VCaP (cell line): ENCODE data around the gene GPR158.

Source experiments
- H3K27ac ChIP-seq: fragments of 450-650 bp; 2 replicates; pipeline ENCODE4 v1.5.1; 2017
- TF ChIP-seq, protein P1 (sequence below): fragments of 450-650 bp; conservative IDR thresholded peaks from 2 replicates; pipeline ENCODE4 v1.5.1; 2017; ENCODE audit warnings: mild to moderate bottlenecking, moderate library complexity

GPR158 gene

DNA sequence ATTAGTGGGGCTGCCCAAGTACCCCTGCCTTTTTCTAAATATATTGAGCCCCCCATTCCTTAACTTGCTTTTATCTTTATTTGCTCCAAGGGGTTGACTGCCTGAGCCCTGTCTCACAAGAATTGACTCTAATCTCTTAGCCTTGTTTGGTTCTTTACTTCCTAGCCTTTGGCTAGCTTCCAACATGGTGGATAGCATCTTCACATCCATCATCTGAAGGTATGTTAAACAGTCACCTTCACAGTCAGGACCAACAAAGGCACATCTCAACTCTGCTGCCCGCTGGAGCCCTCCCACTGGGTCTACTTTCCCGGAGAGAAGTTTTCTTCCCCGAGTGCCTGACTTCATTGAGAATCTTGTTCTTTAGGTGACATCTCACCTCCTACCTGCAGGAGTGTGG lies 329.5 kb downstream of the GPR158 start:
- TF ChIP-seq, protein P1, sequence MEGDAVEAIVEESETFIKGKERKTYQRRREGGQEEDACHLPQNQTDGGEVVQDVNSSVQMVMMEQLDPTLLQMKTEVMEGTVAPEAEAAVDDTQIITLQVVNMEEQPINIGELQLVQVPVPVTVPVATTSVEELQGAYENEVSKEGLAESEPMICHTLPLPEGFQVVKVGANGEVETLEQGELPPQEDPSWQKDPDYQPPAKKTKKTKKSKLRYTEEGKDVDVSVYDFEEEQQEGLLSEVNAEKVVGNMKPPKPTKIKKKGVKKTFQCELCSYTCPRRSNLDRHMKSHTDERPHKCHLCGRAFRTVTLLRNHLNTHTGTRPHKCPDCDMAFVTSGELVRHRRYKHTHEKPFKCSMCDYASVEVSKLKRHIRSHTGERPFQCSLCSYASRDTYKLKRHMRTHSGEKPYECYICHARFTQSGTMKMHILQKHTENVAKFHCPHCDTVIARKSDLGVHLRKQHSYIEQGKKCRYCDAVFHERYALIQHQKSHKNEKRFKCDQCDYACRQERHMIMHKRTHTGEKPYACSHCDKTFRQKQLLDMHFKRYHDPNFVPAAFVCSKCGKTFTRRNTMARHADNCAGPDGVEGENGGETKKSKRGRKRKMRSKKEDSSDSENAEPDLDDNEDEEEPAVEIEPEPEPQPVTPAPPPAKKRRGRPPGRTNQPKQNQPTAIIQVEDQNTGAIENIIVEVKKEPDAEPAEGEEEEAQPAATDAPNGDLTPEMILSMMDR = no peak
- no peak overlapping the region for H3K27ac ChIP-seq

DNA sequence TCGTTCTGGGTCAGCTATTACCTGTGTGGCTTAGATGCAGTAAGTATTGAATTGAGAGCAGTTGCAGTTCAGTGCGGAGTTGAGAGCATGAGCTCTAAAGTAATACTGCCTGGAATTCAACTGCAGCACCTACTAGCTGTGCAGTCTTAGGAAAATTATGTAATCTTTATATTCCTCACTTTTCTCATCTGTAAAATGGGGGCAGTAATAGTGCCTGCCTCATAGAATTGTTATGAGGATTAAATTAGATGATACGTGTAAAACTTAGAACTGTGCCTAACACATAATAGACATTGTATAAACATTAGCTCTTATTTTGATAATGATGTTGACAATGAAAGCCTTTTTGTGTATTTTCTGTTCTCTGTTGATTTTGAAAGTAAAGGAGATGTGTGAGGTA lies 330.0 kb downstream of the GPR158 start:
- no peak overlapping the region for H3K27ac ChIP-seq
- TF ChIP-seq, protein P1 = no peak

DNA sequence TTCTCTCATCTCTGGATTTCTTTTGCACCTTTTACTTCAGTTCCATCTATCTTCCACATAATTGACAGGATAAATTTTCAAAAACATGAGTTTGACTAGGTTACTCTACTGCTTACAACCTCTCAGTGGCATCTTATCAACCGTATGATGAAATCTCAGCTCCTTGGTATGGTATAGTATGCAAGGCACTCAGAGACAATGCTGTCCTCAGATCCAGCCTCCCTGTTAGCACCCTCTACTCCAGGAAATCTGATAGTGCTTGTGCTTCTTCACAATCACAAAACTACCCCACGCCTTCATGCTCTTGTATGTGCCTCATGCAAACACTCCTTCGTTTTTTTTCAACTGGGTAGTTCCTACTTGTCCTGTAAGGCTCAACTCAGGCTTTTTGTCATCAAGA lies 330.7 kb downstream of the GPR158 start:
- H3K27ac ChIP-seq = no peak overlapping the region
- TF ChIP-seq, protein P1 = no peak

DNA sequence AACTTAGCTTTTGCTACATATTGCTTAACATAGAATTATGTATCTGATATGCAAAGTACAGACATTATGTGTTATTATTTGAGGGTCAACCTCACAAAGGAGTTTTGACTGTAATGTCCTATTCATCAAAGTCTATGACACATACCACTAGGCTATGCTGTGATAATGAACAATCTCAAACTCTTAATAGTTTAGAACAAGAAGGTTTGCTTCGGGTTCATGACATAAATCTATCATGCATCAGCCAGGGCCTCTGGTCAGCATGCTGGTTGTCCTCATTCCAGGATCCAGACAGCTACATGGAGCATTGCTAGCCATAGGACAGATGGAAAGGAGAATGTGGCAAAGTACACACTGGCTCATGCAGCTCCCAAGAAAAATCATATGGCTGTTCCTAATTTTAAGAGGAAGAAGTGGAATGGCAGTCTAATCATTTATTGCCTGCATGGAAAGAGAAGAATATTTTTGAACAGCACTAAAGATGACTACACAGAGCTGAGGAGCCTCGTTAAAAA lies 332.1 kb downstream of the GPR158 start:
- H3K27ac ChIP-seq = no peak overlapping the region
- TF ChIP-seq, protein P1 = no peak

DNA sequence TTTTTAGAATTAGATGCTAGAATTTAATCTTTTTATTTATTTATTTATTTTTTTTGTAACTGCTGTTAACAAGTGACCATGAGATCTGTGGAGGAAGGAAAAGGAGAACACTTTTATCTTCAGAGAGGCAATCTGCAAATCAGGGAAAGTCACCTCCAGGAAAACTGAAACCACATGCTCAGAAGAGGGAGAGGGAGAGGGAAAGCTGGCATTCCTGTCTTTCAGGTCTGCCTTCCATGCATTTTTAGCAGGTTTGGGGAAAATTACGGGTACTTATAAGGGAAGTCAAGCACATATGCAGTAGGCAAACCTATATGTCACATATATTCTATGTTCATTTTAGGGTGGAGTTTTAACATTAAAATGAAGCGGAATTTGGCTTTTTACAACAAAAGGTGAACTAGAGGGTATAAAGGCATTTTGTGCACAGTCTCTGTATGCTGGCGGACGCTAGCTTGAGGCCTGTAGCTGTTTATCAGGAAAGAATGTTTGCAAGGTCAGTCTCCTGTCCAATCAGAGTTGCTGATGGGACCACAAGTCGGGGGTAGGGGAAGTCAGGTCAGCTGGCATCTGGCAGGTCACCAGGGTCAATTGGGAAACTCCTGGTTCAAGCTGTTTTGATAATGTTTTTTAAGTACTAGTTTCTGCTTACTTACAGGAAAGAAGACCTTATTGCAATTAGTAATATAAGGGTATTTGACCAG lies 333.5 kb downstream of the GPR158 start:
- TF ChIP-seq, protein P1 = no peak
- H3K27ac ChIP-seq = peak overlapping the region; percentile 14; the same call in 1 of the 2 replicates

DNA sequence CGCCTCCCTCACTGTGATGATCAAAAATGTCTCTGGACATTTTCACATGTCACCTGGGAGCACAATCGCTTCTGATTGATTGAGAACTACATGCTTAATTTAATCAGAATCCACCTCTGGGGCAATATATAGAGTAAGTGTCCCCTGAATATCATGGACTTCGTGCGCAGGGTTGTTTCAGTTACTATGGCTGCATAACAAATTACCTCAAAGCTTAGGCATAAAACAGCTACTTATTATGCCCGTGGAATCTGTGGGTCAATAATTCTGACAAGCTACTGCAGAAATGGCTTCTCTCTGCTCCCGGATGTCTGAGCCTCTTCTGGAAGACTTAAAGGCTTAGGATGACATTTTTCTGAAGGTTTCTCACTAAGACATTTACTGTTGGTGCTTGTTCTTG lies 334.4 kb downstream of the GPR158 start:
- H3K27ac ChIP-seq = no peak overlapping the region
- TF ChIP-seq, protein P1 = no peak

DNA sequence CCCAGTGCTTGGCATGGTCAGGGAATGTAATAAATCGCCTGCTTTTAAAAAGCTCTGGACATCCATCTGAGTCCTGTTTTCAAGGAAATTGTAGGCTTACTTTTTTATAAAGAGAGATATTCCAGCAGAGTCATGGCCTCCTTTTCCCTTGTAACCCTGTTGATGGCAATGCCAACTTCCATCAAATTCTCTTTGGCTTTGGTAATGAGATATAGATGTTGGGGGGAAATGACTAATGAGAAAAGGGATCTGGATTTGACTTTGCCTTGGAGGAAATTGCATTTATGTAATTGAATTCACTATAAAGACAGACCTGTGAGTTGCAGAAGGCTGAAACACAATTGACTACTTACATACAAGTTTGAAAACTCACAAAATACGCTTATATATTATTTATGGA lies 347.5 kb downstream of the GPR158 start:
- H3K27ac ChIP-seq = no peak overlapping the region

More for the DNA sequence above, 347.5 kb downstream of the GPR158 start:
- TF ChIP-seq, protein P1 = no peak
